Brain microvascular endothelial cell (primary cell): ENCODE results near the gene LDLRAD3.

Experiments used
- DNase-seq: peaks from one replicate; pipeline ENCODE4 v3.0.0-alpha.2; 2020
- H3K27ac ChIP-seq: fragments of 250-450 bp; sonication (Bioruptor Pico); 2 replicates; pipeline ENCODE4 v1.5.1; 2020; ENCODE audit warnings: mild to moderate bottlenecking, moderate library complexity
- H3K27me3 ChIP-seq: fragments of 250-450 bp; sonication (Bioruptor Pico); replicated peaks from 2 replicates; pipeline ENCODE4 v1.5.1; 2020; ENCODE audit warnings: mild to moderate bottlenecking
- H3K36me3 ChIP-seq: fragments of 250-450 bp; sonication (Bioruptor Pico); replicated peaks from 2 replicates; pipeline ENCODE4 v1.5.1; 2020; ENCODE audit warnings: mild to moderate bottlenecking
- H3K4me3 ChIP-seq: 2 replicates; pipeline ENCODE4 v1.5.1; 2011; ENCODE audit warnings: low read depth, mild to moderate bottlenecking, control low read depth, low read length, moderate library complexity
- CTCF ChIP-seq: IDR thresholded peaks from 2 replicates; pipeline ENCODE4 v1.5.1; 2011; ENCODE audit warnings: low read depth, mild to moderate bottlenecking, moderate library complexity, low read length, control low read depth, inconsistent platforms; ENCODE audit errors: missing control alignments
- in situ Hi-C: cut with HindIII; loops from 2 replicates; pipeline ENCODE4 v1.10.0; 2017; ENCODE audit warnings: low sequenced_read_pairs, low pct_ligation_motif_present

The LDLRAD3 gene

GRCh38 chr11:36233204-36233603 lies 289.3 kb downstream of the LDLRAD3 start:
- peak; percentile 90 for DNase-seq
- Histone ChIP-seq H3K4me3 (no peak overlapping the region), H3K27ac (no peak overlapping the region), H3K36me3 (no peaks in the 10 kb centered on the region), H3K27me3 (no peaks in the 10 kb centered on the region)
- in situ Hi-C loops = no loop called here
- TF ChIP-seq CTCF = no peak

- no peak for TF ChIP-seq CTCF
- in situ Hi-C loops = no loop called here
- DNase-seq = no peak
- Histone ChIP-seq H3K27me3 (no peaks in the 10 kb centered on the region), H3K4me3 (no peak overlapping the region), H3K36me3 (no peaks in the 10 kb centered on the region), H3K27ac (no peak overlapping the region)
Measured at GRCh38 chr11:36234825-36235224, 291.0 kb downstream of the LDLRAD3 start.

- in situ Hi-C loops = no loop called here
- H3K27me3 ChIP-seq = no peaks in the 10 kb centered on the region
- peak; percentile 13 for DNase-seq
- no peaks in the 10 kb centered on the region for H3K36me3 ChIP-seq
- no peak for TF ChIP-seq CTCF
- no peak overlapping the region for H3K27ac ChIP-seq
- no peak overlapping the region for H3K4me3 ChIP-seq
Measured at GRCh38 chr11:36235750-36236149, 291.9 kb downstream of the LDLRAD3 start.

- H3K36me3 ChIP-seq = no peaks in the 10 kb centered on the region
- no peak overlapping the region for H3K27ac ChIP-seq
- no peaks in the 10 kb centered on the region for H3K27me3 ChIP-seq
- in situ Hi-C loops = no loop called here
- no peak for TF ChIP-seq CTCF
- DNase-seq = no peak
- H3K4me3 ChIP-seq = no peak overlapping the region
Measured at GRCh38 chr11:36237391-36237790, 293.5 kb downstream of the LDLRAD3 start.

GRCh38 chr11:36238036-36238631 lies 294.3 kb downstream of the LDLRAD3 start:
- in situ Hi-C loops = no loop called here
- Histone ChIP-seq H3K27ac (no peak overlapping the region), H3K27me3 (no peaks in the 10 kb centered on the region), H3K36me3 (no peaks in the 10 kb centered on the region), H3K4me3 (no peak overlapping the region)
- TF ChIP-seq CTCF = no peak
- DNase-seq = no peak

GRCh38 chr11:36238881-36239280 lies 295.0 kb downstream of the LDLRAD3 start:
- Histone ChIP-seq H3K27me3 (no peaks in the 10 kb centered on the region), H3K4me3 (no peak overlapping the region), H3K36me3 (no peaks in the 10 kb centered on the region), H3K27ac (no peak overlapping the region)
- DNase-seq = no peak
- in situ Hi-C loops = no loop called here
- no peak for TF ChIP-seq CTCF
